ENCODE results near the gene RPTOR.

The RPTOR gene

GRCh38 chr17:80667462-80668277 is 123.0 kb downstream of the RPTOR start:
- DNase-seq (ENCODE audit: low read depth), result no peak

- DNase-seq (ENCODE audit: low read depth), result no peak
These were observed 123.9 kb downstream of the RPTOR start for GRCh38 chr17:80668375-80669148.

GRCh38 chr17:80671039-80671824 is 126.6 kb downstream of the RPTOR start:
- no peak for DNase-seq (ENCODE audit: low read depth)

GRCh38 chr17:80671825-80672110 is 127.1 kb downstream of the RPTOR start:
- DNase-seq (ENCODE audit: low read depth), result no peak

GRCh38 chr17:80673152-80673920 is 128.7 kb downstream of the RPTOR start:
- no peak for DNase-seq (ENCODE audit: low read depth)

GRCh38 chr17:80675438-80676095 is 130.9 kb downstream of the RPTOR start:
- DNase-seq (ENCODE audit: low read depth), result no peak

GRCh38 chr17:80676096-80676466 is 131.4 kb downstream of the RPTOR start:
- DNase-seq (ENCODE audit: low read depth), result no peak

- no peak for DNase-seq (ENCODE audit: low read depth)
These were observed 131.9 kb downstream of the RPTOR start for GRCh38 chr17:80676564-80676963.

GRCh38 chr17:80677214-80677756 is 132.6 kb downstream of the RPTOR start:
- DNase-seq (ENCODE audit: low read depth), result no peak

GRCh38 chr17:80679816-80680215 is 135.2 kb downstream of the RPTOR start:
- no peak for DNase-seq (ENCODE audit: low read depth)

- no peak for DNase-seq (ENCODE audit: low read depth)
These were observed 136.6 kb downstream of the RPTOR start for GRCh38 chr17:80681215-80681614.

GRCh38 chr17:80682372-80682771 is 137.7 kb downstream of the RPTOR start:
- DNase-seq (ENCODE audit: low read depth), result no peak

GRCh38 chr17:80683625-80684104 is 139.0 kb downstream of the RPTOR start:
- DNase-seq (ENCODE audit: low read depth), result no peak

GRCh38 chr17:80687839-80688238 is 143.2 kb downstream of the RPTOR start:
- no peak for DNase-seq (ENCODE audit: low read depth)

- no peak for DNase-seq (ENCODE audit: low read depth)
These were observed 144.5 kb downstream of the RPTOR start for GRCh38 chr17:80689129-80689619.

GRCh38 chr17:80691784-80692183 is 147.1 kb downstream of the RPTOR start:
- no peak for DNase-seq (ENCODE audit: low read depth)

- no peak for DNase-seq (ENCODE audit: low read depth)
These were observed 148.4 kb downstream of the RPTOR start for GRCh38 chr17:80692931-80693467.

GRCh38 chr17:80693511-80693910 is 148.9 kb downstream of the RPTOR start:
- no peak for DNase-seq (ENCODE audit: low read depth)

- no peak for DNase-seq (ENCODE audit: low read depth)
These were observed 149.7 kb downstream of the RPTOR start for GRCh38 chr17:80694085-80694991.

All from stimulated activated CD8-positive, alpha-beta memory T cell treated with anti-CD3 and anti-CD28 coated beads, Interleukin-12 subunit alpha, Interleukin-12 subunit beta, amount 100 ng/mL, for 1 hour (primary cell).